Fibroblast of lung (primary cell): ENCODE data around the gene CAMSAP3. TPM values are rescaled to one million over a fixed set of nuclear protein-coding genes. Genes with fewer than 3 reads are reported as not detected.

ENCODE experiments used
- DNase-seq, 2 donors: peaks; one replicate each; pipeline versions ENCODE4 v3.0.0 to v3.0.0-alpha.2; 2010; ENCODE audit warnings: low read depth in 2 of 2
- H2AFZ ChIP-seq: 2 replicates; pipeline ENCODE4 v1.5.1; 2012; ENCODE audit warnings: low read length, control low read depth, inconsistent platforms
- H3K27ac ChIP-seq: 2 replicates; pipeline ENCODE4 v1.5.1; 2011; ENCODE audit warnings: low read length, control low read depth; ENCODE audit not compliant: insufficient read depth
- H3K27me3 ChIP-seq: 2 replicates; pipeline ENCODE4 v1.5.1; 2011; ENCODE audit warnings: mild to moderate bottlenecking, low read length; ENCODE audit not compliant: control insufficient read depth, insufficient read depth
- H3K36me3 ChIP-seq: 2 replicates; pipeline ENCODE4 v1.5.1; 2011; ENCODE audit warnings: low read length; ENCODE audit not compliant: control insufficient read depth, insufficient read depth
- H3K4me1 ChIP-seq: 2 replicates; pipeline ENCODE4 v1.5.1; 2011; ENCODE audit warnings: low read length; ENCODE audit not compliant: control insufficient read depth, insufficient read depth; ENCODE audit errors: extremely low read depth
- H3K4me2 ChIP-seq: 2 replicates; pipeline ENCODE4 v1.5.1; 2011; ENCODE audit warnings: low read length, control low read depth; ENCODE audit not compliant: insufficient read depth; ENCODE audit errors: extremely low read depth
- H3K4me3 ChIP-seq, 4 experiments: fragments of 200-600 bp in 1 of 4; sonication (generic) in 1 of 4; replicated peaks in 1 of 4; 2 replicates each; pipeline ENCODE4 v1.5.1; 2011 to 2016; ENCODE audit warnings: low read length in 4 of 4, low read depth in 3 of 4, mild to moderate bottlenecking in 3 of 4, control low read depth in 2 of 4, inconsistent platforms in 1 of 4, mixed read lengths in 1 of 4; ENCODE audit not compliant: insufficient read depth in 1 of 4; ENCODE audit errors: control extremely low read depth in 1 of 4
- H3K79me2 ChIP-seq: 2 replicates; pipeline ENCODE4 v1.5.1; 2012; ENCODE audit warnings: mild to moderate bottlenecking, low read length, inconsistent platforms; ENCODE audit not compliant: control insufficient read depth, insufficient read depth
- H3K9ac ChIP-seq: 2 replicates; pipeline ENCODE4 v1.5.1; 2011; ENCODE audit warnings: mild to moderate bottlenecking, low read length, control low read depth; ENCODE audit not compliant: insufficient read depth
- H3K9me3 ChIP-seq: 2 replicates; pipeline ENCODE4 v1.5.1; 2012; ENCODE audit warnings: low read depth, low read length; ENCODE audit not compliant: control insufficient read depth, insufficient read depth
- H4K20me1 ChIP-seq: 2 replicates; pipeline ENCODE4 v1.5.1; 2011; ENCODE audit warnings: low read length; ENCODE audit not compliant: control insufficient read depth, insufficient read depth; ENCODE audit errors: extremely low read depth
- EZH2 ChIP-seq: IDR thresholded peaks from 2 replicates; pipeline ENCODE4 v1.5.1; 2012; ENCODE audit warnings: low read length, control low read depth, mild to moderate bottlenecking; ENCODE audit errors: missing control alignments
- polyA plus RNA-seq, 2 donors: library from polyadenylated mRNA; depleted of rRNA in 1 of 2; stranded (reverse) in 1 of 2; unstranded in 1 of 2; fragments of >200 nt; gene quantifications; 2 replicates each; pipeline ENCODE4 v1.2.1, GENCODE V29; 2011 to 2012; ENCODE audit warnings: missing spikeins in 1 of 2
- total RNA-seq: library from RNA; depleted of rRNA; stranded (reverse); fragments of >200 nt; gene quantifications from 2 replicates; pipeline ENCODE4 v1.2.1, GENCODE V29; 2014
- TF ChIP-seq, protein P1 (sequence below), 2 donors: IDR thresholded peaks in 1 of 2; conservative IDR thresholded peaks in 1 of 2; 1 replicate in 1 of 2; 2 replicates in 1 of 2; pipeline ENCODE4 v1.5.1; 2011 to 2012; ENCODE audit warnings: low read length in 2 of 2, control low read depth in 1 of 2, inconsistent platforms in 1 of 2, low read depth in 1 of 2, mild to moderate bottlenecking in 1 of 2

The CAMSAP3 gene
- total and polyA plus RNA-seq, 2 donors (not counting 1 experiment from before 2014, with no cell fraction given), result not detected

GRCh38 chr19:7549429-7550148 lies 46.1 kb upstream of the CAMSAP3 start:
- H4K20me1 ChIP-seq, result no peaks in the 10 kb centered on the region
- no peak overlapping the region for H3K9ac ChIP-seq
- H3K9me3 ChIP-seq, result no peaks in the 10 kb centered on the region
- no peak for DNase-seq
- H3K79me2 ChIP-seq, result no peaks in the 10 kb centered on the region
- H3K36me3 ChIP-seq, result peaks cover 11% of the 10 kb centered on the region
- H3K4me2 ChIP-seq, result no peak overlapping the region
- H3K27ac ChIP-seq, result no peak overlapping the region
- no peaks in the 10 kb centered on the region for H3K4me1 ChIP-seq
- no peak overlapping the region for H3K4me3 ChIP-seq
- H3K27me3 ChIP-seq, result no peaks in the 10 kb centered on the region
- no peak overlapping the region for H2AFZ ChIP-seq
- TF ChIP-seq, protein P1, sequence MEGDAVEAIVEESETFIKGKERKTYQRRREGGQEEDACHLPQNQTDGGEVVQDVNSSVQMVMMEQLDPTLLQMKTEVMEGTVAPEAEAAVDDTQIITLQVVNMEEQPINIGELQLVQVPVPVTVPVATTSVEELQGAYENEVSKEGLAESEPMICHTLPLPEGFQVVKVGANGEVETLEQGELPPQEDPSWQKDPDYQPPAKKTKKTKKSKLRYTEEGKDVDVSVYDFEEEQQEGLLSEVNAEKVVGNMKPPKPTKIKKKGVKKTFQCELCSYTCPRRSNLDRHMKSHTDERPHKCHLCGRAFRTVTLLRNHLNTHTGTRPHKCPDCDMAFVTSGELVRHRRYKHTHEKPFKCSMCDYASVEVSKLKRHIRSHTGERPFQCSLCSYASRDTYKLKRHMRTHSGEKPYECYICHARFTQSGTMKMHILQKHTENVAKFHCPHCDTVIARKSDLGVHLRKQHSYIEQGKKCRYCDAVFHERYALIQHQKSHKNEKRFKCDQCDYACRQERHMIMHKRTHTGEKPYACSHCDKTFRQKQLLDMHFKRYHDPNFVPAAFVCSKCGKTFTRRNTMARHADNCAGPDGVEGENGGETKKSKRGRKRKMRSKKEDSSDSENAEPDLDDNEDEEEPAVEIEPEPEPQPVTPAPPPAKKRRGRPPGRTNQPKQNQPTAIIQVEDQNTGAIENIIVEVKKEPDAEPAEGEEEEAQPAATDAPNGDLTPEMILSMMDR (conservative IDR thresholded peaks at IDR 0.05 in 1 of 2, IDR thresholded peaks at IDR 0.05 in 1 of 2; ENCODE audit: low read depth in 1 of 2, low read length in 2 of 2), result no peak
- no peak for TF ChIP-seq EZH2

- H3K27me3 ChIP-seq, result no peaks in the 10 kb centered on the region
- H4K20me1 ChIP-seq, result no peaks in the 10 kb centered on the region
- H3K27ac ChIP-seq, result no peak overlapping the region
- no peak overlapping the region for H2AFZ ChIP-seq
- H3K4me2 ChIP-seq, result no peak overlapping the region
- peaks cover 11% of the 10 kb centered on the region for H3K36me3 ChIP-seq
- H3K9me3 ChIP-seq, result no peaks in the 10 kb centered on the region
- no peaks in the 10 kb centered on the region for H3K4me1 ChIP-seq
- no peak overlapping the region for H3K4me3 ChIP-seq
- TF ChIP-seq, protein P1 (conservative IDR thresholded peaks at IDR 0.05 in 1 of 2, IDR thresholded peaks at IDR 0.05 in 1 of 2; ENCODE audit: low read depth in 1 of 2, low read length in 2 of 2), result no peak
- H3K9ac ChIP-seq, result no peak overlapping the region
- DNase-seq, result no peak
- H3K79me2 ChIP-seq, result no peaks in the 10 kb centered on the region
Observed at GRCh38 chr19:7550169-7550770, 45.4 kb upstream of the CAMSAP3 start.

DNA sequence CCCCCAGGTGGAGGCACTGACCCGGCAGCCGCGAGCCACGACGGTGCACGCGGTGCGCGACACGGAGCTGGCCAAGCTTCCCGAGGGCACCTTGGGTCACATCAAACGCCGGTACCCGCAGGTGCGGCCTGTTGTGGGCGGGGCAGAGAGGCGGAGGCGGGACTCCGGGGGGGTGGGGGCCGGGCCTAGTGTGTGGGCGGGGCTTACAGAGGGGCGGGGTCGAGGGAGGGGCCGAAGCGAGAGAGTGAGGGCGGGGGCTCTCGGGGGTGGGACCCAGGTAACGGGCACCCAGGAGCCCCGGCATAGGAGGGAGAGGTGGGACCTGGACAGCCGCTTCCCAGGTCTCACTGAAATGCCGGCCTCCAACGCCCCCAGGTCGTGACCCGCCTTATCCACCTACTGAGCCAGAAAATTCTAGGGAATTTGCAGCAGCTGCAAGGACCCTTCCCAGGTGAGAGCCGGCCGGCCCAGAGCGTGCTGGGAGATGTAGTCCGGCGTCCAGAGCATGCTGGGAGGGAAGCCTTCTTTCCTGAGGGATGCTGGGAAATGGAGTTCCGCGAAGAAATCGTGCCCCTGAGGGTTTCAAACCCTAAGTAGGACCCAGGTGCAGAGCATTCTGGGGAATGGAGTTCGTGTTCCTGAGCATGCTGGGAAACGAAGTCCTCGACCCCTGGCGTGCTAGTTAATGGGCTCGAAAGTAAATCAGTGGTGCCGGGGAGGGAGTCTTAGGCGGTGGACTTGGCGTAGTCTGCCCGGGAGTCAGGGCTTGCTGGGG lies 44.5 kb upstream of the CAMSAP3 start:
- no peaks in the 10 kb centered on the region for H3K79me2 ChIP-seq
- H3K4me2 ChIP-seq, result no peak overlapping the region
- H4K20me1 ChIP-seq, result no peaks in the 10 kb centered on the region
- TF ChIP-seq EZH2, result no peak
- TF ChIP-seq, protein P1 (conservative IDR thresholded peaks at IDR 0.05 in 1 of 2, IDR thresholded peaks at IDR 0.05 in 1 of 2; ENCODE audit: low read depth in 1 of 2, low read length in 2 of 2), result no peak
- no peak overlapping the region for H2AFZ ChIP-seq
- peaks cover 15% of the 10 kb centered on the region for H3K36me3 ChIP-seq
- H3K9me3 ChIP-seq, result no peaks in the 10 kb centered on the region
- H3K9ac ChIP-seq, result no peak overlapping the region
- H3K27me3 ChIP-seq, result no peaks in the 10 kb centered on the region
- no peak overlapping the region for H3K27ac ChIP-seq
- no peak overlapping the region for H3K4me3 ChIP-seq
- H3K4me1 ChIP-seq, result no peaks in the 10 kb centered on the region
- DNase-seq, result peak; percentile 47 to 52
